IMR-90 (cell line): Measurements from ENCODE around the gene ARTN.

Experiments
- BHLHE40 ChIP-seq: fragments of 150-350 bp; IDR thresholded peaks from 2 replicates; pipeline ENCODE4 v1.6.1; 2016; ENCODE audit warnings: mild to moderate bottlenecking, low read depth, low read length
- CEBPB ChIP-seq: IDR thresholded peaks from 2 replicates; pipeline ENCODE4 v1.6.1; 2012; ENCODE audit warnings: low read depth, low read length, improper control_type of control experiment
- FOS ChIP-seq: fragments of 150-350 bp; IDR thresholded peaks from 2 replicates; pipeline ENCODE4 v1.6.1; 2016; ENCODE audit warnings: low read depth, low read length
- MAFK ChIP-seq: IDR thresholded peaks from 2 replicates; pipeline ENCODE4 v1.6.1; 2012; ENCODE audit warnings: low read depth, low read length, improper control_type of control experiment
- MAZ ChIP-seq: IDR thresholded peaks from 2 replicates; pipeline ENCODE4 v1.6.1; 2012; ENCODE audit warnings: low read depth, mild to moderate bottlenecking, low read length, improper control_type of control experiment, moderate library complexity, borderline replicate concordance
- POLR2A ChIP-seq: IDR thresholded peaks from 2 replicates; pipeline ENCODE4 v1.6.1; 2012; ENCODE audit warnings: mild to moderate bottlenecking, low read depth, low read length
- RCOR1 ChIP-seq: IDR thresholded peaks from 2 replicates; pipeline ENCODE4 v1.6.1; 2012; ENCODE audit warnings: mild to moderate bottlenecking, low read length, improper control_type of control experiment; ENCODE audit not compliant: insufficient replicate concordance
- RFX5 ChIP-seq: IDR thresholded peaks from 2 replicates; pipeline ENCODE4 v1.8.0; 2012; ENCODE audit warnings: low read depth, mild to moderate bottlenecking, low read length, moderate library complexity
- TF ChIP-seq, protein P1 (sequence below): conservative IDR thresholded peaks from 2 replicates; pipeline ENCODE4 v1.5.1; 2012; ENCODE audit warnings: mild to moderate bottlenecking, low read depth, low read length, improper control_type of control experiment
- TF ChIP-seq, protein P2 (sequence below): fragments of 150-350 bp; IDR thresholded peaks from 2 replicates; pipeline ENCODE4 v1.6.1; 2017; ENCODE audit warnings: mild to moderate bottlenecking, antibody characterized with exemption, low read length, low read depth

DNA sequence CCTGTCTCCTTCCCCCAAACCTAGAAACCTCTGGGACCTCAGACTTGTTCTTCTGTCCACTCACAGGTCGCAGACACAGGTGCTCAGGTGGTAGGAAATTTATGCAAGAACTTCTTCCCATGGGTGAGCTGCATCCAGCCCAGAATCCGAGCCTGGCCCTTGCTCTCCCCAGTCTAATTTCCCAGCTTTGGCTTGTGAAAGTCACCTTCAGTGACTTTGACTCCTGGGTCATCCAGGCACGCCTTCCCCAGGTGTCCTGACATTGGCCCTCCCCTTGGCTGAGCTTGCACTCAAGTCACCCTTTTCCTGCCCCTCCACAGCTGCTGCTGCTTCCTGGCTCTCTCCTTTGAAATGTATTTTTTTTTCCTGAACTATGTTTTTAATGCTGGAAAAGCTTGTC is 19.8 kb downstream of the ARTN start:
- TF ChIP-seq FOS (no peak), POLR2A (no peak), RFX5 (no peak), CEBPB (no peak), MAZ (no peak), MAFK (no peak), RCOR1 (no peak), BHLHE40 (no peak)
- TF ChIP-seq, protein P1, sequence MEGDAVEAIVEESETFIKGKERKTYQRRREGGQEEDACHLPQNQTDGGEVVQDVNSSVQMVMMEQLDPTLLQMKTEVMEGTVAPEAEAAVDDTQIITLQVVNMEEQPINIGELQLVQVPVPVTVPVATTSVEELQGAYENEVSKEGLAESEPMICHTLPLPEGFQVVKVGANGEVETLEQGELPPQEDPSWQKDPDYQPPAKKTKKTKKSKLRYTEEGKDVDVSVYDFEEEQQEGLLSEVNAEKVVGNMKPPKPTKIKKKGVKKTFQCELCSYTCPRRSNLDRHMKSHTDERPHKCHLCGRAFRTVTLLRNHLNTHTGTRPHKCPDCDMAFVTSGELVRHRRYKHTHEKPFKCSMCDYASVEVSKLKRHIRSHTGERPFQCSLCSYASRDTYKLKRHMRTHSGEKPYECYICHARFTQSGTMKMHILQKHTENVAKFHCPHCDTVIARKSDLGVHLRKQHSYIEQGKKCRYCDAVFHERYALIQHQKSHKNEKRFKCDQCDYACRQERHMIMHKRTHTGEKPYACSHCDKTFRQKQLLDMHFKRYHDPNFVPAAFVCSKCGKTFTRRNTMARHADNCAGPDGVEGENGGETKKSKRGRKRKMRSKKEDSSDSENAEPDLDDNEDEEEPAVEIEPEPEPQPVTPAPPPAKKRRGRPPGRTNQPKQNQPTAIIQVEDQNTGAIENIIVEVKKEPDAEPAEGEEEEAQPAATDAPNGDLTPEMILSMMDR: no peak
- TF ChIP-seq, protein P2, sequence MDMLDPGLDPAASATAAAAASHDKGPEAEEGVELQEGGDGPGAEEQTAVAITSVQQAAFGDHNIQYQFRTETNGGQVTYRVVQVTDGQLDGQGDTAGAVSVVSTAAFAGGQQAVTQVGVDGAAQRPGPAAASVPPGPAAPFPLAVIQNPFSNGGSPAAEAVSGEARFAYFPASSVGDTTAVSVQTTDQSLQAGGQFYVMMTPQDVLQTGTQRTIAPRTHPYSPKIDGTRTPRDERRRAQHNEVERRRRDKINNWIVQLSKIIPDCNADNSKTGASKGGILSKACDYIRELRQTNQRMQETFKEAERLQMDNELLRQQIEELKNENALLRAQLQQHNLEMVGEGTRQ: no peak
